Measurements from ENCODE around the gene AKAP5. TPM values are rescaled to one million over a fixed set of nuclear protein-coding genes. Genes with fewer than 3 reads are reported as not detected.

AKAP5 gene
- total and polyA plus RNA-seq, 2 donors (not counting 1 experiment from before 2014, with no cell fraction given): 0.17 to 0.19 TPM

DNA sequence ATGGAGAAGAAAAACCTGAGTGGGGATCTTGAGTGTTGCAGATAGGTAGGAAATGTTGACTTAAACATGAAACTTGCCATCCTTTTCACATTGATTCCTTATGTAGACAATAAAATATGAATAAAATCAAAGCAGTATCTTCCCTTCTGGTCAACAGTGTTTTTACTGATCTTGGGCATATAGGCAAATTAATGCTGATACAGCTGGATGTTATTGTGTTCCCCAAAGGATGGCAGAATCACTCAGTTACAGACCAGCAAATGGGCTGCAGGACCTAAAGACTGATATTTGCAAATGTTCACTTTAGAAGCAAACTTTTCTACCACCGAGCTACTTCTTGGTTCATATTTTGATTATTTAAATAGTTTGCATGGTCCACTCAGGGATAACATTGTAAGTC lies 43.3 kb upstream of the AKAP5 start:
- Histone ChIP-seq H3K27me3 (ENCODE audit: control insufficient read depth, insufficient read depth, low read length) (no peaks in the 10 kb centered on the region), H4K20me1 (ENCODE audit: control insufficient read depth, extremely low read depth, insufficient read depth, low read length) (no peaks in the 10 kb centered on the region), H3K36me3 (ENCODE audit: control insufficient read depth, insufficient read depth, low read length) (peaks cover 2% of the 10 kb centered on the region), H3K4me3 (replicated peaks in 1 of 4; ENCODE audit: control extremely low read depth in 1 of 4, insufficient read depth in 1 of 4, low read depth in 3 of 4, low read length in 4 of 4) (no peak overlapping the region), H3K4me2 (ENCODE audit: extremely low read depth, insufficient read depth, low read length) (no peak overlapping the region), H3K79me2 (ENCODE audit: control insufficient read depth, insufficient read depth, low read length) (no peaks in the 10 kb centered on the region), H2AFZ (ENCODE audit: low read length) (no peak overlapping the region), H3K27ac (ENCODE audit: insufficient read depth, low read length) (no peak overlapping the region), H3K9ac (ENCODE audit: insufficient read depth, low read length) (no peak overlapping the region), H3K9me3 (ENCODE audit: control insufficient read depth, insufficient read depth, low read depth, low read length) (no peaks in the 10 kb centered on the region), H3K4me1 (ENCODE audit: control insufficient read depth, extremely low read depth, insufficient read depth, low read length) (peaks cover 4% of the 10 kb centered on the region)
- DNase-seq (ENCODE audit: low read depth in 2 of 2): no peak
- no peak for TF ChIP-seq EZH2 (IDR thresholded peaks at IDR 0.05; ENCODE audit: low read length, missing control alignments)
- TF ChIP-seq, protein P1, sequence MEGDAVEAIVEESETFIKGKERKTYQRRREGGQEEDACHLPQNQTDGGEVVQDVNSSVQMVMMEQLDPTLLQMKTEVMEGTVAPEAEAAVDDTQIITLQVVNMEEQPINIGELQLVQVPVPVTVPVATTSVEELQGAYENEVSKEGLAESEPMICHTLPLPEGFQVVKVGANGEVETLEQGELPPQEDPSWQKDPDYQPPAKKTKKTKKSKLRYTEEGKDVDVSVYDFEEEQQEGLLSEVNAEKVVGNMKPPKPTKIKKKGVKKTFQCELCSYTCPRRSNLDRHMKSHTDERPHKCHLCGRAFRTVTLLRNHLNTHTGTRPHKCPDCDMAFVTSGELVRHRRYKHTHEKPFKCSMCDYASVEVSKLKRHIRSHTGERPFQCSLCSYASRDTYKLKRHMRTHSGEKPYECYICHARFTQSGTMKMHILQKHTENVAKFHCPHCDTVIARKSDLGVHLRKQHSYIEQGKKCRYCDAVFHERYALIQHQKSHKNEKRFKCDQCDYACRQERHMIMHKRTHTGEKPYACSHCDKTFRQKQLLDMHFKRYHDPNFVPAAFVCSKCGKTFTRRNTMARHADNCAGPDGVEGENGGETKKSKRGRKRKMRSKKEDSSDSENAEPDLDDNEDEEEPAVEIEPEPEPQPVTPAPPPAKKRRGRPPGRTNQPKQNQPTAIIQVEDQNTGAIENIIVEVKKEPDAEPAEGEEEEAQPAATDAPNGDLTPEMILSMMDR (conservative IDR thresholded peaks at IDR 0.05 in 1 of 2, IDR thresholded peaks at IDR 0.05 in 1 of 2; ENCODE audit: low read depth in 1 of 2, low read length in 2 of 2): no peak

DNA sequence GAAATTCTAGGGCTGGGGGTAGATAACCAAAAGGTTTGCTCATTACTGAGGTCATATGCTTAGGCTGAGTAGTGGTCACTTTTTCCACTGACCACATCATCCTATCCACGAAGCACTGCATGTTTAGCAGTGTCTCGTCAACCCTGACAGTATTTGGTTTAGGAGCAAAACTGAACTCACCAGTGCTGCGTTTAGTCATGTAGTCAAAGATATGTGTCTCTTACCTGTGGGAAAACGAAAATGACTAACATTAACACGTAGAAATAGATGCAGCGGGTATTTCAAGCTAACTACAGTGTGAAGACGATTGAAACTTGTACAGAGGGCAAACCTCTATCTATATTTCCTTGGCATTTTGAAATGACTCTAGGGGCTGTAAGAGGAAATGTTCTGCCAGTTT lies 42.5 kb upstream of the AKAP5 start:
- Histone ChIP-seq H3K4me1 (ENCODE audit: control insufficient read depth, extremely low read depth, insufficient read depth, low read length) (peaks cover 3% of the 10 kb centered on the region), H3K4me3 (replicated peaks in 1 of 4; ENCODE audit: control extremely low read depth in 1 of 4, insufficient read depth in 1 of 4, low read depth in 3 of 4, low read length in 4 of 4) (no peak overlapping the region), H3K9me3 (ENCODE audit: control insufficient read depth, insufficient read depth, low read depth, low read length) (no peaks in the 10 kb centered on the region), H3K9ac (ENCODE audit: insufficient read depth, low read length) (no peak overlapping the region), H3K27me3 (ENCODE audit: control insufficient read depth, insufficient read depth, low read length) (no peaks in the 10 kb centered on the region), H2AFZ (ENCODE audit: low read length) (no peak overlapping the region), H3K27ac (ENCODE audit: insufficient read depth, low read length) (no peak overlapping the region), H3K4me2 (ENCODE audit: extremely low read depth, insufficient read depth, low read length) (no peak overlapping the region), H3K36me3 (ENCODE audit: control insufficient read depth, insufficient read depth, low read length) (peaks cover 4% of the 10 kb centered on the region), H4K20me1 (ENCODE audit: control insufficient read depth, extremely low read depth, insufficient read depth, low read length) (no peaks in the 10 kb centered on the region), H3K79me2 (ENCODE audit: control insufficient read depth, insufficient read depth, low read length) (no peaks in the 10 kb centered on the region)
- TF ChIP-seq, protein P1 (conservative IDR thresholded peaks at IDR 0.05 in 1 of 2, IDR thresholded peaks at IDR 0.05 in 1 of 2; ENCODE audit: low read depth in 1 of 2, low read length in 2 of 2): no peak
- TF ChIP-seq EZH2 (IDR thresholded peaks at IDR 0.05; ENCODE audit: low read length, missing control alignments): no peak
- peak in 1 of 2 donors; percentile 64 for DNase-seq (ENCODE audit: low read depth in 2 of 2)

DNA sequence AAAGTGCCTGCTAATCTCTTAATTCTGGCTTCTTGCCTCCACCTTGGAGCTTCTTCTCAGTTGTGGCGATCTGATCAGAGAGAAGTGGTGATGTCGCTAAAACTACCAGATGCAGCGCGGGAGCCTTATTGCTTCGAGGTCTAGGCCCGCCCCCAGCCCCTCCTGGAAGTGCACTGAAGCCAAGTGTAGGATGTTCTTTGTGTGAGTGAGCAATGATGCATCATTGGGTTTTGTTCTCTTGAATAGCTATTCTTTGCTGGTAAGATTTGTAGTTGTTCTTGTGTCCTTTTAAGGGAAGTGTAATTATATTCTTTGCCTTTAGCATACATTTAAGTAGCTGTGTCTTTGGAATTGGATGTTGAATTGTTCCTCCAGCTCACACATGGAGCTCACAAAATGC lies 41.3 kb upstream of the AKAP5 start:
- TF ChIP-seq EZH2 (IDR thresholded peaks at IDR 0.05; ENCODE audit: low read length, missing control alignments): no peak
- TF ChIP-seq, protein P1 (conservative IDR thresholded peaks at IDR 0.05 in 1 of 2, IDR thresholded peaks at IDR 0.05 in 1 of 2; ENCODE audit: low read depth in 1 of 2, low read length in 2 of 2): no peak
- Histone ChIP-seq H3K4me2 (ENCODE audit: extremely low read depth, insufficient read depth, low read length) (no peak overlapping the region), H4K20me1 (ENCODE audit: control insufficient read depth, extremely low read depth, insufficient read depth, low read length) (no peaks in the 10 kb centered on the region), H3K27me3 (ENCODE audit: control insufficient read depth, insufficient read depth, low read length) (no peaks in the 10 kb centered on the region), H3K4me3 (replicated peaks in 1 of 4; ENCODE audit: control extremely low read depth in 1 of 4, insufficient read depth in 1 of 4, low read depth in 3 of 4, low read length in 4 of 4) (no peak overlapping the region), H3K36me3 (ENCODE audit: control insufficient read depth, insufficient read depth, low read length) (peaks cover 3% of the 10 kb centered on the region), H3K4me1 (ENCODE audit: control insufficient read depth, extremely low read depth, insufficient read depth, low read length) (peaks cover 3% of the 10 kb centered on the region), H2AFZ (ENCODE audit: low read length) (no peak overlapping the region), H3K9me3 (ENCODE audit: control insufficient read depth, insufficient read depth, low read depth, low read length) (no peaks in the 10 kb centered on the region), H3K27ac (ENCODE audit: insufficient read depth, low read length) (no peak overlapping the region), H3K9ac (ENCODE audit: insufficient read depth, low read length) (no peak overlapping the region), H3K79me2 (ENCODE audit: control insufficient read depth, insufficient read depth, low read length) (no peaks in the 10 kb centered on the region)
- DNase-seq (ENCODE audit: low read depth in 2 of 2): peak; percentile 53 to 88

Data from fibroblast of lung (primary cell).